Left renal pelvis (tissue), 4 donors: ENCODE results near the gene NKX6-1. TPM values are rescaled to one million over a fixed set of nuclear protein-coding genes. Genes with fewer than 3 reads are reported as not detected.

ENCODE experiments used
- DNase-seq, 4 donors: peaks; one replicate each; pipeline ENCODE4 v3.0.0-alpha.2; 2013; ENCODE audit warnings: low read depth in 4 of 4, low spot score in 3 of 4
- polyA plus RNA-seq, 4 donors: library from polyadenylated mRNA; unstranded; fragments of 120-200 nt; gene quantifications; one replicate each; pipeline ENCODE4 v1.2.1, GENCODE V29; 2013; ENCODE audit not compliant: insufficient read length in 4 of 4

NKX6-1 gene
- polyA plus RNA-seq, result under 1 TPM in 2 of 4 donors, not detected in 2; 0.14 to 0.63 TPM

DNA sequence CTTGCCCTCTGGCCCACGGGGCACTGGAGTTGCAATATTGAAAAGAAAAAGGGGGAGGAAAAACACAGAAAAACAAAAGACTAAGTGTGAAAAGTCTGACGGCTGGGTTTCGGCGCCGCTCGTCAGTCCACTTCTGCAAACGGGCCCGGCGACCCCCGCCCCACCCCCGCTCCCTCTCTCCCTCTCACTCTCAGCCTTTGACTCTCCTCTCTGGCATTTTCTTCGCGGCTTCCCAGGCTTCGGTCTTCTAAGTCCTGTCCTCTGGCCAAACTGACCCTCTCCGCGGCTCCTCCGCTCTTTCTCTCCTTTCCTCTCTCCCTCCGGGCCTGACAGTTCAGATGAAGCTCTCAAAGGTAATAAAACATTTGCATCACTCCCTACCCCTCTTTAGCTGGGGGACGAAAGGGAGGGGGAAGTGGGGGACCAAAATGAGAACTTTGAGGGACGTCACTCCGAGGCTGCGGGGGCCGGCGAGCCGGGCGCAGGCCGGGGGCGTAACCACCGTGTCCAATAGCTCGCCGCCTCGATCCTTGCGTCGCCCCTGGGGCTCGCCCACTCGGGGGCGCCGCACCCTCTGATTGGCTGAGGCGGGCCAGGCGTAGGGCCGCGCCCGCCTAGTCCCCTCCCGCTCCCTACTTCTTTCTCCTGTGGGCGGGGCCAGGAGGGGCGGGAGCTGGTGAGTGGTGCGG is at the start of gene NKX6-1:
TSS of gene NKX6-1 (minus strand) at position 358 of the 689 bp plus-strand sequence. CDS start 1,064 bp downstream, outside the sequence.
- no peak for DNase-seq

DNA sequence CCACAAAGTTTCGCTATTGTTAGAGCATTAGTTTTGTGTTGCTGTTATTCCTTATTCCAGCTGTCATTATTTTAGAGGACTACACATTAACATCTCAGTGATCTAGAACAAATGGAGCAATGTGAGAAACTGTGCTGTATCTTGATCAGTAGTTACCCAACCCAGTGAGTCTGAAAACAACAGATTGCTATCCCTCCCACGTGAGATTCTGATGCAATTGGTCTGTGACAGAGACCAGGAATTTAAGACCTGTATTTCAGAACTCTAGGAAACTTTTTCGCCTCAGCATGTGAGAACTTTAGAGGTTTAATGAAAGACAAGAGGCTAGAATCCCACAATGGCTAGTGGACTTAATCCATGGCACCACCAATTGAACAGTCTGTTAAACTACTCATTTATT is 48.1 kb upstream of the NKX6-1 start:
- no peak for DNase-seq

DNA sequence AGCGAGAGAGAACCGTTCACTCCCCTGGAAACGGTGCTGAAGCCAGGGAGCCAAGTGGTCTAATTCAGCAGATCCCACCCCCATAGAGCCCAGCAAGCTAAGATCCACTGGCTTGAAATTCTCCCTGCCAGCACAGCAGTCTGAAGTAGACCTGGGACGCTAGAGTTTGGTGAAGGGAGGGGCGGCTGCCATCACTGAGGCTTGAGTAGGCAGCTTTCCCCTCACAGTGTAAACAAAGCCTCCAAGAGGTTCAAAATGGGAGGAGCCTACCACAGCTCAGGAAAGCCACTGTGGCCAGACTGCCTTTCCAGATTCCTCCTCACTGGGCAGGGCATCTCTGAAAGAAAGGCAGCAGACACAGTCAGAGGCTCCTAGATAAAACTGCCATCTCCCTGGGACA is 46.0 kb upstream of the NKX6-1 start:
- DNase-seq, result no peak

DNA sequence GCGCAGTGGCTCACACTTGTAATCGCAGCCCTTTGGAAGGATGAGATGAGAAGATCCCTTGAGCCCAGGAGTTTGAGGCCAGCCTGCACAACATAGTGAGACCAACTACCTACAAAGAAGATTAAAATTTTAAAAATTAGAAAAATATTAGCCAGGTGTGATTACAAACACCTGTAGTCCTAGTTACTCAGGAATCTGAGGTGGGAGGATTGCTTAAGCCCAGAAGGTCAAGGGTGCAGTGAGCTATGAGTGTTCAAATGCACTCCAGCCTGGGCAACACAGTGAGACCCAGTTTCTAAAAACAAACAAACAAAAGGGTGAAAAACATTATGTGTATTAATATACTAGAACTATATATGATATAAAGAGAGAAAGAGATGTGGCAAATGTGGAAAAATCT is 36.8 kb upstream of the NKX6-1 start:
- no peak for DNase-seq

DNA sequence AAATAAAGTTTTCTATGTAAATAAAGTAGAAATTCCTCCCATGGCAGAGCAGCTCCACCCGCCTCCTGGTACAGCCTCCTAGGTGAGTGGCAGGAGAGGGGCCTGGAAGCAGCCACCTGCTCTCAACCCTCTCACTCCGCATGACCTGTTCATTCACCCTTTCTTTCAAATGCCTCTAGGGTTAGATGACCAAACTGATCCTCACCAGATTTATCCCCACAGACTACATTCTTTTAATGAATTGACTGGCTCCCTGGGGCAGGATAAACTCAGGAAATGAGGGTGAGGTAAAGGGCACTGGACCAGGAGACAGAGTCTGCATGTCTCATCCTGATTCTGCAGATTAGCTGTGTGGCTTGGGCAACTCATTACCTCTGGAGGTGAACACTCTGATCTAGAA is 32.6 kb upstream of the NKX6-1 start:
- DNase-seq, result no peak

DNA sequence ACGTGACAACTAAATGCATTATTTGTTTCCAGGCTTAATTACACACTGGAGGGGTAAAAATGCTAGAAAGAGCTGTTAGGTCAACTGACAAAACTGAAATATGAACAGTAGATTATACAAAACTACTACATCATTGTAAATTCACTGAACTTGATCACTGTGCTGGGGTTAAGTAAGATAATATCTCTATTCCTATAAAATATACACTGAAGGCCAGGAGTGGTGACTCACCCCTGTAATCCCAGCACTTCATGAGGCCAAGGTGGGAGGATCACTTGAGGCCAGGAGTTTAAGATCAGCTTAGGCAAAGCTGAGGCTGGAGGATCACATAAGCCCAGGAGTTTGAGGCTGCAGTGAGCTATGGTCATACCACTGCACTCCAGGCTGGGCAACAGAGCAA is 31.8 kb upstream of the NKX6-1 start:
- no peak for DNase-seq

DNA sequence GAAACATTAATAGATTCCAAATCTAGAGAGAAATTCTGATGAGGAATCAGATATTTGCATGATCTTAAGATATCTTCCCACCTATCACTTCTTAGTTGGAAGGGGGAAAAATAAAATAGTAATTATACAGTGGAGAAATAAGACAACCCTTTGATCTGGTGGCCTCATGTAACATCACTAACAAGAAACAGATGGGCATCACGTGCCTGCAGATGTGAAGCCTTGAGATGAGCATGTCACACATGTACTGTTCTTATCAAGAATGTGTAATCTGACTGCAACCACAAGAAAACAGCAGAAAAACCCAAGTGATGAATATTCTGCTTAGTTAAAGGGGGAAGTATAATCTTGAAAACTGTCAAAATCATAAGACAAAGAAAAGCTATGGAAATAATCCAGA is 31.4 kb upstream of the NKX6-1 start:
- no peak for DNase-seq

DNA sequence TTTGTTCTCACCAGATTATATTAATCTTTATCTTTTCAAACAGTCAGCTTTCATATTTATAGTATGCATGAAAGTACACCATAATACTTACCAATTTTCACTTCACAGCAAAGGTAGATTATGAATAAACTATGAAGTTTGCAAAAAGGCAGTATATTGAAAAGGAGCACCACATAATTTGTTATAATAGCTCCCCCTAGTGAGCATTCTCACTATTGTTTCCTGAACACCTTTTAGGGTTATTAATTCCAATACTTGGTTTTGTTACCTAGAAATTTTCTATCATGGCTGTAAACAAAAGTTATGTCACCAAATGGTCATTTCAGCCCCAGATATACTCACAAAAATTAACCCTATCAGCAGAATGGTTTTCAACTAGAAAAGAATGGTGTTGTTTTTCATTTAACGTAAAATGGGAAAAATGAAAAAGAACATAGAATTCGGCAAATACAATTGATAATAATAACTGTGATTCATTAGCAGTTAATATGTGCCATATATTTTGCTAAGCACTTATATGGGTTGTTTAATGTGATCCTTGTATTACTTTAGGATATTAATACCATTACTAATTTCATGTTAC is 30.2 kb upstream of the NKX6-1 start:
- peak in 1 of 4 donors; percentile 3 for DNase-seq

DNA sequence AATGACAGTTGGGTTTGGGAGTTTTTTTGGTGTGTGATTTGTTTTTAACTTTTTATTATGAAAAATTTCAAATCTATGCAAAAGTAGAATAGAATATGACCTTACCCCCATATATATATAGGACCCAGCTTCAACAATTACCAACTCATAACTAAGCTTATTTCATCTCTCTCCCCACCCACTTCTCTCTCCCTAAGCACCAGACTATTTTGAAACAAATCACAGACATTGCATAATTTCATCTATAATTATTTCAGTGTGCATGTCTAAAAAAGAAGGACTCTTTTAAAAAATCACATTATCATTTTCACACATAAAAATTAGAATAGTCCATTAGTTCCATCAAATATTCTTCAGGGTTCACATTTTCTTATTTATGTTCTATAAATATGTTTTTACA is 28.3 kb upstream of the NKX6-1 start:
- no peak for DNase-seq

DNA sequence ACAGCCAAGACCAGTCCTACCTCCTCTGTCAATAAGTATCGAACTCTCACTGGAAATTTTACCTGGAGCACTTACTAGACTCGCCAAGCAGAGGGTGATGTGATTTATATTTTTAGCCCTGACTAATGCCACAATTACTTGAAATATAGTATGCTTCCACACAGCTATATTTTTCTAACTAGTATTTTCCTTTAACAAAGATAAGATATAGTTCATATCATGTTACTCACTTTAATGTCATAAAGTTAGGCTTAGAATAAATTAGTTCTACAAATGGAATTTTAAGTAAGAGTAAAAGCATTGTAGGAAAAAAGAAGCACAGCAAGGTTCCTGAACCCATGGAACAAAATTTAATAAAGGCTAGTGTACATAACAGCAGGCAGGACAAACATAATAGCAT is 16.0 kb upstream of the NKX6-1 start:
- DNase-seq, result no peak

DNA sequence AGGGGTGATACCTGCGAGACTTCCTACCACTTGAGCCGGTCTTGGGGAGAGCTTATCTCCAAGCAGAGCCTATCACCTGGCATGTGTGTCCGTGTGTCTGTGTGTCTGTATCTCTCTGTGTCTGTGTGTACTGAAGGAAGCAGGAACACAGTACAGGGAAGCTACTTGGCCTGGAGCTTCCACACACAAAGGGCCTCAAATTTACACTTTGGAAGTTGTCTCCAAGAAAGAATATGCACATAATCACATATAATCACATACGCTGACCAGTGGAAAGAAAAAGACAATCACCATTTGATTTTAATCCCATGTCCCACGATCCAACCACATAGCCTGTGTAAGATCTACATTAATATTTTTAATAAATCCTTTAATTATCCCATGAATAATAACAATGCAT is 13.2 kb upstream of the NKX6-1 start:
- no peak for DNase-seq

DNA sequence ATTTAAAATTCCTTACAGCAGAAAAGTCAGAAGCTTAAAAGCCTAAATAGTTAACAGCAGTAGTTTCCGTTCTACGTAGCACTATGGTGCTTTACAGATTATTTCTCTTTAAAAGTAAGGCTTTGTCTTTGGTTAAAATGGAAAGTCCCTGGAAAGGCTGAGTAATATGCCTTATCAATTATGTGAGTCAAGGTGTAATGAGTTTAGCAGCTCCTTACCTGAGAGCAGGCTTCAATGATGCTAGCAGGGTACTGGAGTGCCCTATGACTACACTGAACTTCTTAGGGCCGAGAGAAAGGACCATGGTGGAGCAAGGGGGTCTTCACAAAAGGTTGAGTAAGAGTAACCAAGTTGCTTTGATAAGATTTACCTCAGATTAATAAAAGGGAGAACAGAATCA is 12.6 kb upstream of the NKX6-1 start:
- DNase-seq, result no peak

DNA sequence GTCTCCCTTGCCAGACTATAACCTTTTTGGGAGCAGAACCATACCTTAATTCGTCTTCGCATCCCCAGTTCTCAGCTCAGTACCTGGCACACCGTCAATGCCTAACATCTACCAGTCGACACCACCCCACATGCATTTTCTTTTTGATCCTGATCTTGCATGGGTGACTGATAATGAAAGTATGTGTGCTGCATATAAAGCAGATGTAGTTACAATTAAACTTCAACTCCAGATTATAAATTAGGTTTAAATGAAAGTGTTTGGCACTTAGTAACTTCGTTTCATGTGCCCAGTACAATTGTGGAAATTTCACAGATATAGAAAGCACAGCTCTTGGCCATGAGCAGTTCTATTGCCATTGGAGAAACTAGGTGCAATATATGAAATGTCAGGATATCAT is 8.8 kb upstream of the NKX6-1 start:
- no peak for DNase-seq

DNA sequence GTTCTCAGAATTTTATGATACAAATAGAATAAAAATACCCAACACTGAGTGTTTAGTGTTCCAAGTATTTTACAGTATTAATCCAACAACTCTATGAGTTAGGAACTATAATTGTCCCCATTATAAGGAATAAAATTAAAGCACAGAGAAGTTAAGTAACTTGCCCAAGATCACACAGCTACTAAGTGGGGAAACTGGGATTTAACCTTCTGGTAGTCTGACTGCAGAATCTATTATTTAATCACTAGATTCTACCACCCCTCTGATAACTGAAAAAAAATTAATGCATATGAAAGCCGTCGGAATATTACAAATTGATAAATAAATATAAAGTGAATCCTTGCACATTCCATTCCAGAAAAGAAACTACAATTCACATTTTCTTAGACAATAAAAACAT is 5.7 kb upstream of the NKX6-1 start:
- no peak for DNase-seq

DNA sequence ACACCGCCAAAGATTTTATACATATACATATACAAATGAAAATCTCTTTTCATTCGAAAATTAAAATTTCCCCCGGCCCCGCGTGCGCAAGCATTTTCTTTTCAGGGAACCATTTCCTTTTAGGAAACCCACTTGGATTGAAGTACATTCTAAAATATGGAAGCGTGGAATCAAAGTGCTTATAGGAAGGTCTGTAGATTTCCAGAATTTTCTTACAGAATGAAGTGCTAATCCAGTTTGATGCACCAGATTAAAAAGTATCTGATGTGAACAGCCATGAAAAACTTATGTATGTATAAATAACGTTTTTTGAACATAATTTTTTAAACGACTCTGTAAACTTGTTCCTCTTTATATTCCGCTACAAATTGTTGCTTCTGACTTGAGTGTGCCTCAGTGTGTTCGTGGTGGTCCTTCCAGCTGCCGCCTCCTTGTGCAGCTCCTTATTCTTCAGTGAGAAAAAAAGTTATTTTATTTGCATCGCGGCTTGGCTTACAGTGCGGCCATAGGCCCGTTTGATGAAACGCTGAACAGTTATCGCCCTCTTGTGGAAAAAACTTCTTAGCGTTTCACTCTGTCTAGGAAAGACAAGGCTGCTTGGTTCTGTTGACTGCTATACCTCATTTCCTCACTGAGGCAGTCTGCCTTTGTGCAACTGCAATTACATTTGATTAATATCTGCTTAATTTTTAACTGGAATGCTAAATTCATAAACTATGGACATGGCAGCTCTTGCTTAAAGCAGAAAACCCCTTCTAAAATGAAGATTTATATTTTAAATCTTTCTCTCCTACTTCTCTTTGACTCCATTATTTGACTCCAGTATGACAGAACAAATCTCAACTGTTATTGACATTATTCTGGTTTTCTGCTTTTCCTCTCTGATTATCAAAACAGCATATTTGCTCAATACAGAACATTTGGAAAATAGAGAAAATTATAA is 4.7 kb upstream of the NKX6-1 start:
- peak in 2 of 4 donors; percentile 69 to 78 for DNase-seq

DNA sequence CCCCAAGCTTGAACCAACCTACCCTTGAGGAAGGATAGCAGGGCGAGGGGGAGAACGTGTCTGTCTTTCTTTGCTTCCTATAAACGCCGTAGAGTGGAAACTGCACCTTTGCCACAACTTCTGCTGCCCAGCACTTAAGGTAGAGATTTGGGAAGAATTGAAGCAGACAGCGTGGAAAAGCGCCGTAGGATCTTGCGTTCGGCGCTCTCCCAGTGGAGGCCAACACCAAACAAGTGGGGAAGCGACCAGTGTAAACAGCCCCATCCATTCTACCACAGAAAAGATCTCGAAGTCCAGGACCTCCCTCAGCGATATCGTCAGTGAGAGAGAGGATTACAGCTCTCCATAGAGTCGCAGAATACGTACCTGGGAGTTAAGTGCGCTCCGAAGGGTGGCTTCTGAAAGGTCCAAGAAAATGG is 3.9 kb upstream of the NKX6-1 start:
- no peak for DNase-seq

DNA sequence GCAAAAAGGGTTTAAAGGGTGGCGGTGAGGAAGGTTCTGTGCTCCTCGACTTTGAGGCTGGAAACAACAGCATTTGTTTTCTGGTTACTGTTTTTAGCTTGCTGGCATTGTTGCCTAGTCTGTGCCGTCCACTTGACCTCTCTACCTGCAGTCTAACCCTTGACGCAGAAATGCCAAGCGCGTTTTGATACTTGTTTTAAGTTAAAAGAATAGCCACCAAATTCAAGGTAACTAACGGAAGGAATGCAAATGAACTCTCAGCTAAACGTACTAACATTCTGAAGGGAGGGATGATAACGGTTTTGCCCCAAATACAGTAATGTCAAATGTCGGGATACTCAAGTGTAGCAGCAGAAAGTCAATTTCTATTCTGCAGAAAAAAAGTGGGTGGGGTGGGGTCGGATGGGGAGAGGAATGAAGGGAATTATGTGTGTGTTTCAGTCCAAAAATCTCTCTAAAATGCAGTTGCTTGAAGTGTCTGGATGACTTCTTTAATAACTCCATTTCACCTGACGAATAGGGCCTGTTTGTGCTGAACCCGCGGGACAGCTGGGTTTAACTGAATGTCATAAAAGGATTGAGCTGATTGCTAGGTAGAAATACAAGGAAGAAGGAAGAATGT is 3.4 kb upstream of the NKX6-1 start:
- DNase-seq, result no peak

DNA sequence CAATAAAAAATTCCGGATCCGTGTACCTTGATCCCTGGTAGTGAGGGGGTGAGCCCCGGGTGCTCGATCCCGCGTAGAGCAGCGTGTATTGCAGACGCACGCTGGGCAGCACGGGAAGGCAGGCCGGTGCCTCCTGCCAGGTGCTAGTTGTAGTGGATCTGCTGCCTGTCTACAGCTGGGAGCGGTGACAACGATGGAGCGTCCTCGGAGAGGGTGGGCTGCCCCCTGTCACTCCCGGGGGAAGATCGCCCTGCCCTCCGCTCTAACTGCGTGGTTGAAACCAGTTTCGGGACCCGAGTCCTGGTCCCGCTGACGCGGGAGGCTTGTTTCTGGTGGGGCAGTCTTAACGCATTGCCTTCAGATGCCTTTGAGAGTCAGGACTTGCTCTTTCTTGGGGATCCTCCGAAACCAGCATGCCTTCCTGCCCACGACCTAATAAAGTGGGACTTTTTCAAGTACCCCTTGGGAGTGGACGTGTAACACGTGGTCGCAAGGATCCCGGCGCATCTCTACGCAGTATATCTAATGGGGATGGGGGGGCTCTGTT is 2.7 kb upstream of the NKX6-1 start:
- no peak for DNase-seq

DNA sequence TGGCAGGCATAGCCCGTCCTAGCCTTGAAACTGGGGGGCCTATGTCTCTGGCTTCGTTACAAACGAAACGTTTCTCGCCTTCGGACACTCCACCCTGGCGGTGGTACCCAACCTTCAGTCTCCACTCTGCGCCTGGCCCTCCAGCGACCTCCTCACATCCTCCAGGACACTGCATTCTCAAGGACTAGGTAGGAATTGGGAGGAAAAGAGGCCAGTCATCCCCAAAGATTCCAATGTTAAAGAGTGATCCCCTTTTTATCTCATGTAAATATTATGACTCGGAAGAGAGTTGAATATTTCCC is 2.1 kb upstream of the NKX6-1 start:
- DNase-seq, result no peak

DNA sequence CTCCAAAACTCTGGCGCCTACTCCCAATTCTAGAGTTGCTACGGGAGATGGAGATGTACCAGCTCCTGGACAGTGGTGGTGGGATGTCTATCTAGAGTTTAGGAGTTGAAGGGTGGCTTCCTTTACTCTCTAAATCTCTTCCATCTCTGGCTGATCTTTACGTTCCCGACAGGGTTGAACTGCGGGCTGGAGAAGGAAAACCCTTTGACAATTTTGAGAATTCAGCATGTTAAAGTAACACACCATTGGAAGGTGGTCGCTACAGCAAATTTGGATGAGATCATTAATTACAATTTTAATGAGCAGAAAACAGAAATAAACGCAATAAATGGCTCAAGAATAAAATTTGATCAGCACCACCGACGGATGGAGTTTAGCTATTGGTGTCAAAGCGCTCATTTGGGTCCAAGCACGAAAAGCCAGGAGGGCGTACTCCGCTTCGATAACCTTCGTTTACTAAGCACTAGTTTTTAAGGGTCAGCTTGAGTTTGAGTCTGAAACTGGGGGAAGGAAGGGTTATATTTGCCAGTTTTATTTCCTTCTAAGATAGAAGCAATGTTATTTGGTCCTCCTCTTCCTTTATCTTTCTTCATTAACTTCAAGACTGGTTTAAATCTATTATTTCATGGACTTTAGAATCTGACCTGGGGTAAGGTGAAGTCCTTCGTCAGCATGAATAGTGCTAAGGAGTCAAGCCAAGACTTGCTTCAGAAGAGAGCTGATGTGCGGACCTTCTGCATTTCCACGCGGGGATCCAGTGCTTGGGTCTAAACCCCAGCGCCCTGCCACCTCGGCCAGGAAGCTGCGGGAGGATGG is 1.5 kb upstream of the NKX6-1 start:
- DNase-seq, result no peak
